Subcutaneous abdominal adipose tissue (tissue), 5 donors: ENCODE results near the gene CCDC187.
A peak's percentile ranks its signal among the peaks of the same experiment; 100 is the strongest.

Experiments used
- H3K27ac ChIP-seq: one replicate; pipeline ENCODE4 v1.7.0; 2013; ENCODE audit warnings: low read depth, mild to moderate bottlenecking, inconsistent platforms, low read length, moderate library complexity
- H3K27me3 ChIP-seq, 5 donors: one replicate each; pipeline ENCODE4 v1.7.0; 2013; ENCODE audit warnings: low read length in 5 of 5, inconsistent platforms in 1 of 5; ENCODE audit not compliant: control insufficient read depth in 5 of 5, insufficient read depth in 4 of 5
- H3K36me3 ChIP-seq, 5 donors: one replicate each; pipeline ENCODE4 v1.7.0; 2013; ENCODE audit warnings: low read length in 5 of 5; ENCODE audit not compliant: control insufficient read depth in 5 of 5, insufficient read depth in 5 of 5
- H3K4me1 ChIP-seq, 5 donors: one replicate each; pipeline ENCODE4 v1.7.0; 2013; ENCODE audit warnings: low read length in 5 of 5, mild to moderate bottlenecking in 3 of 5, moderate library complexity in 1 of 5; ENCODE audit not compliant: control insufficient read depth in 5 of 5, insufficient read depth in 5 of 5
- H3K4me3 ChIP-seq, 5 donors: one replicate each; pipeline ENCODE4 v1.7.0; 2013; ENCODE audit warnings: low read length in 5 of 5, low read depth in 1 of 5
- H3K9ac ChIP-seq, 5 donors: one replicate each; pipeline ENCODE4 v1.7.0; 2013; ENCODE audit warnings: low read length in 5 of 5, mild to moderate bottlenecking in 4 of 5, moderate library complexity in 3 of 5
- H3K9me3 ChIP-seq, 5 donors: one replicate each; pipeline ENCODE4 v1.7.0; 2013; ENCODE audit warnings: low read length in 5 of 5; ENCODE audit not compliant: control insufficient read depth in 5 of 5
- donor health status: healthy.
- donor health status: healthy.
- donor health status: healthy.
- donor health status: healthy.
- donor health status: healthy.

The CCDC187 gene

DNA sequence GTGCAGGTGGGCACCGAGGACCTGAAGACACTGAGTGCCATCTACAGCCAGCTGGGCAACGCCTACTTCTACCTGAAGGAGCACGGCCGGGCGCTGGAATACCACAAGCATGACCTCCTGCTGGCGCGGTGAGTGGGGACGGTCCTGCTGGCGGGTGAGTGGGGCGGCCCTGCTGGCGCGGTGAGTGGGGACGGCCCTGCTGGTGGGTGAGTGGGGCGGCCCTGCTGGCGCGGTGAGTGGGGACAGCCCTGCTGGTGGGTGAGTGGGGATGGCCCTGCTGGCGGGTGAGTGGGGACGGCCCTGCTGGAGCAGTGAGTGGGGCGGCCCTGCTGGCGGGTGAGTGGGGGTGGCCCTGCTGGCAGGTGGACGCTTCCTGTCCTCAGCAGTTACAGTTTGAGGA, 30.6 kb upstream of the CCDC187 start:
- Histone ChIP-seq H3K4me1 (peaks cover 0 to 2% (median 0%) of the 10 kb centered on the region in 5 donors), H3K27ac (no peak overlapping the region), H3K36me3 (peaks cover 0 to 25% (median 9%) of the 10 kb centered on the region in 5 donors), H3K9me3 (no peaks in the 10 kb centered on the region), H3K9ac (no peak overlapping the region), H3K4me3 (no peak overlapping the region), H3K27me3 (no peaks in the 10 kb centered on the region)

DNA sequence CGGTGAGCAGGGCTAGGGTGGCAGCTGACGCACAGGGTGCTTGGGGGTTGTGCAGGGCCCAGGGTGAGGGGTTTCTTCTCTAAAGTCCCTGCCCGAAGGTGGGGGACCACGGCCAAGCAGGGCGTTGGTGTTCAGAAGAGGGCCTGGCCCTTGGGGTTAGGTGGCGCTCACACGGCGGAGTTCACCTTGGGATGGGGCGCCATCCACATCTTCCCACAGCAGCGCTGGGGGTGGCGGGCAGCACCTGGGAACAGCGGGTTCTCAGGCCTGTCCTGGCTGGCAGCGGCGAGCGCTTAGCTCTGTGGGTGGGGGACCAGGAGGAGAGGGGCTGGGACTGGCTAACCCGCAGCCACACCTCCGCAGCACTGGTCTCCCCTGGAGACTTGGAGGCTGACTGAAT, 29.6 kb upstream of the CCDC187 start:
- no peak overlapping the region for H3K4me3 ChIP-seq
- no peaks in the 10 kb centered on the region for H3K9me3 ChIP-seq
- H3K36me3 ChIP-seq: peaks cover 0 to 25% (median 7%) of the 10 kb centered on the region in 5 donors
- no peak overlapping the region for H3K9ac ChIP-seq
- H3K27ac ChIP-seq: no peak overlapping the region
- H3K4me1 ChIP-seq: peaks cover 0 to 7% (median 7%) of the 10 kb centered on the region in 5 donors
- H3K27me3 ChIP-seq: no peaks in the 10 kb centered on the region

DNA sequence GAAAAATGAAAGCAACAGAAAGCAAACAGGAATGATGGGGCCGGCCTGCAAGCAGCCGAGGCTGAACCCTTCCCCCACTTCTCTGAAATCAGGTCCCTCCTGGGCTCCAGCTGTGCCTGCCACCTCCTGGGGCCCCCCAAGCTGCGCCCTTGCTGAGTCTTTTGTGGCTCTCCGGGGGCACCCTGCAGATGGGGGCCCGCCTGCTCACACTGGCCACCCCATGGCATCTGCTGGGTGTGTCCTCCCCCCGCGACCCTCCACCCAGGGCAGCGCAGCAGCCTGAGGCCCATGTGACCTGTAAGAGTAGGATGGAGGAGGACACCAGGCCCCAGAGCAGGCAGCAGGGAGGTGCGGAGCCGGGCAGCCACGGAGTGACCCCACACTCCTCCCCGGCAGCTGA, 29.2 kb upstream of the CCDC187 start:
- H3K4me1 ChIP-seq: peaks cover 0 to 12% (median 11%) of the 10 kb centered on the region in 5 donors
- no peak overlapping the region for H3K27ac ChIP-seq
- no peak overlapping the region for H3K9ac ChIP-seq
- H3K36me3 ChIP-seq: peaks cover 0 to 21% (median 4%) of the 10 kb centered on the region in 5 donors
- peaks cover 0 to 3% (median 2%) of the 10 kb centered on the region in 5 donors for H3K27me3 ChIP-seq
- H3K9me3 ChIP-seq: no peaks in the 10 kb centered on the region
- no peak overlapping the region for H3K4me3 ChIP-seq

- H3K4me3 ChIP-seq: no peak overlapping the region
- H3K27me3 ChIP-seq: peaks cover 0 to 4% (median 3%) of the 10 kb centered on the region in 5 donors
- H3K9me3 ChIP-seq: no peaks in the 10 kb centered on the region
- peaks cover 0 to 14% (median 13%) of the 10 kb centered on the region in 5 donors for H3K4me1 ChIP-seq
- peaks cover 0 to 17% (median 4%) of the 10 kb centered on the region in 5 donors for H3K36me3 ChIP-seq
- H3K9ac ChIP-seq: no peak overlapping the region
- no peak overlapping the region for H3K27ac ChIP-seq
Observed at GRCh38 chr9:136332482-136332983, 28.6 kb upstream of the CCDC187 start.

DNA sequence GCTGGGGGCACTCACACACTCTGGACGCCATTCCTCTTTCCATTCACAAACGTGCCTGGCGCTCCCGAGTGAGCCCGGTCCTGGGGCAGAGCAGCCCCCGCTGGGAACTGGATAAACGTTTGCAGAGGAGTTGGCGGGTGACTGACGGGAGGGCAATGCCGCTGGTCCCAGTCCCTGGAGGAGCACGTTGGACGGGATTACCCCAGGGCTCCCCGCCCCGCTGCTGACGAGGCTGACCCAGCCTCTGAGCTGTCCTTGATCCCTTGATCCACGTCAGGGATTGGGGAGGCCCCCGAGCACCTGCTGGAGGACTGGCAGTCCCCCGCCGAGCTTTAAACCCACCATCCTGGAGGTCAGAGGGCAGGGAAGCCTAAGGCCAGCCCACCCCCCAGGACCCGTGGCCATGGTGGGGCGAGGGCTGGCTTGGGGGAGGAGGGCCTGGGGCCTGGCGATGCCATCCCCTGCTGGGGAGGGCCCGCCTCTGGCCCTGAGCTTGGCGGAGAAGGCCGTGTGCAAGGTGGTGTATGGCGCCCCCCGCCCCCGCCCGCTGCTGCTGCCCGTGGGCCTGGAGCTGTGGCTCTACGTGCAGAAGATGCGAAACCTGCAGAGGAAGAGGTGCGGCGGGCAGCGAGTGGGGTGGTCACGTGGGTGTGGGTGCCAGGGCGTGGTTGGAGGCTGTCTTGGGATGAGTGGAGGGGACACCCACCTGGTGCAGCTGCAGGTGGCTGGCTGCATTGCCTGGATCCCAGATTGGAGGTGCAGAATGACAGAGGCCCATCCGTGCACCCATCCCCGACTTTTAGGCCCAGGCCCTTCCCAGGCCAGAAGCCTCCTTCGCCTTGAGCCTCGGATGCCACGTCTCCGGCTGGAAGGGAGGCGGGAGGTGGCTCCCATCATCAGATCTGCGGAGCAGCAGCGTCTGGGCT, 27.9 kb upstream of the CCDC187 start:
- no peak overlapping the region for H3K4me3 ChIP-seq
- H3K9ac ChIP-seq: no peak overlapping the region
- H3K9me3 ChIP-seq: no peaks in the 10 kb centered on the region
- no peak overlapping the region for H3K27ac ChIP-seq
- H3K4me1 ChIP-seq: peaks cover 0 to 17% (median 16%) of the 10 kb centered on the region in 5 donors
- peaks cover 0 to 6% (median 3%) of the 10 kb centered on the region in 5 donors for H3K27me3 ChIP-seq
- H3K36me3 ChIP-seq: peaks cover 0 to 12% (median 4%) of the 10 kb centered on the region in 5 donors

DNA sequence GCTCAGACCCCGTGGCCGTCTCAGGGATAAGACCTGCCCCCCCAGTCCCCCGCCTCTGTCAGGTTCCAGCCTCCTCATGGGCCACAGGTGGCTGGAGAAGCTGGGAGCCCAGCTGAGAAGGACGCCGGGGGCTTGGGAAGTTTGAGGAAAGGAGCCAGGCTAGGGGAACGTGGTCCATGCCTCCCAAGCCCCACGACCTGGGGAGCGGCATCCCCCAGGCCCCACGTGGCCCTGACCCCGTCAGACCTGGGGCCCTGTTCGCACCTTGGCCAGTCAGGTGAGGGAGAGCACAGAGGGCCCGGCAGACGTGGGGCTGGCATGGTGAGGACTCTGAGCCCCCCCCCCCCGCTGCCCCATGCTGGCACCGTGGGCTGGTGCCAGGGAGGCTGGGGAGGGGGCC, 27.1 kb upstream of the CCDC187 start:
- H3K4me3 ChIP-seq: no peak overlapping the region
- peaks cover 0 to 5% (median 0%) of the 10 kb centered on the region in 5 donors for H3K36me3 ChIP-seq
- peaks cover 0 to 25% (median 24%) of the 10 kb centered on the region in 5 donors for H3K4me1 ChIP-seq
- no peak overlapping the region for H3K27ac ChIP-seq
- peaks cover 0 to 12% (median 3%) of the 10 kb centered on the region in 5 donors for H3K27me3 ChIP-seq
- H3K9me3 ChIP-seq: no peaks in the 10 kb centered on the region
- H3K9ac ChIP-seq: no peak overlapping the region

GRCh38 chr9:136330406-136330990, 26.6 kb upstream of the CCDC187 start:
- Histone ChIP-seq H3K36me3 (peaks cover 0 to 5% (median 0%) of the 10 kb centered on the region in 5 donors), H3K27me3 (peaks cover 0 to 13% (median 3%) of the 10 kb centered on the region in 5 donors), H3K27ac (no peak overlapping the region), H3K9ac (no peak overlapping the region), H3K9me3 (no peaks in the 10 kb centered on the region), H3K4me1 (peaks cover 0 to 28% (median 27%) of the 10 kb centered on the region in 5 donors), H3K4me3 (no peak overlapping the region)

DNA sequence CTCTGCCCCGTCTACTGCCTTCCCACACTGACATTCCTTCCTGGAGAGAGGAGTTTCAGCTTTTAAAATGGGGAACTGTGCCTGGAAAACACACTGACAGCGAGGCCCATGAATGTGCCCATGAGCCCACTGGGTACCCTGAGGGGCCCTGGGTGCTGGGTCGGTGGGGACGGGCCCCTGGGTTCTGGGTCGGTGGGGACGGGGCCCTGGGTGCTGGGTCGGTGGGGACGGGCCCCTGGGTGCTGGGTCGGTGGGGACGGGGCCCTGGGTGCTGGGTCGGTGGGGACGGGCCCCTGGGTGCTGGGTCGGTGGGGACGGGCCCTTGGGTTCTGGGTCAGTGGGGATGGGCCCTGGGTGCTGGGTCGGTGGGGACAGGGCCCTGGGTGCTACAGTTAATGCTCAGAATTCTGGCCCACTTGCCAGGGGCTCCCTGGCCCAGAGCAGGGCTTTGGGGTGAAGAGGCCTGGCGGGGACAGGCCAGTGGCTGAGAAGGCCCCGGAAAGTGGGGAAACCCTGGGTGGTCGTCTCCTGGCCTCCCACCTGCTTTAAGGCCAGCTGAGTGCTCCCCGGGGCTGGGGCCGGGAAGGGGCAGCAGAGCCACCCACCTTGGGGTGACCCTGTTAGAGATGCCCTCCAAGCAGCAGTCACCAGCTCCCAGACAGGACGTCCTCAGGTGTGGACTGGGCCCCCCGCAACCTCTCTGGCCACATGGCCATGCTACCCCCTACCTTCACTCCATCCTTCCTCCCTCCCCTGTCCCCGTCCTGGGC, 25.9 kb upstream of the CCDC187 start:
- no peak overlapping the region for H3K4me3 ChIP-seq
- H3K27ac ChIP-seq: no peak overlapping the region
- H3K27me3 ChIP-seq: peaks cover 0 to 16% (median 7%) of the 10 kb centered on the region in 5 donors
- peaks cover 0 to 5% (median 0%) of the 10 kb centered on the region in 5 donors for H3K36me3 ChIP-seq
- H3K4me1 ChIP-seq: peaks cover 0 to 28% (median 27%) of the 10 kb centered on the region in 5 donors
- H3K9ac ChIP-seq: no peak overlapping the region
- no peaks in the 10 kb centered on the region for H3K9me3 ChIP-seq

DNA sequence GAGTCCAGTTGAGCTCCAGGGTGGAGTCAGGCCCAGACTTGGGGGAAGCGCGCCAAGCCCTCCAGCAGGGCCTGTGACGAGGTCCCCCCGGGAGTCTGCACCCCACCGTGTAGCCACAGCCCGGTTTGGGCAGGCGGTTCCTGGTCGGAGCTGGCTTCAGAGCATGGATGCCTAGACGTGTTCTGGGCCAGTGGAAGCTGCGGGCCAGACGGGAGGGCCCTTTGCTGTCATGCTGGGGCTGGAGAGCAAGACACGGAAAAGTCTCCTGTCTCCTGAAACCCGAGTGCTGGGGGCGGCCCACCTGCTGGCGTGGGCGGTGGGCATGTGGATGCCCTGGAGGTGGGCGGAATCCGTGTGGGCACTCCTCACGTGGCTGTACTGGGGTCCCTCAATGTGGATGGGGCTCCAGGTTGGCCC, 25.3 kb upstream of the CCDC187 start:
- Histone ChIP-seq H3K4me3 (peak overlapping the region in 1 of 5 donors; percentile 66), H3K4me1 (peaks cover 0 to 28% (median 27%) of the 10 kb centered on the region in 5 donors), H3K9ac (peak overlapping the region in 1 of 5 donors; percentile 63), H3K9me3 (no peaks in the 10 kb centered on the region), H3K27ac (no peak overlapping the region), H3K27me3 (peaks cover 0 to 20% (median 8%) of the 10 kb centered on the region in 5 donors), H3K36me3 (peaks cover 0 to 5% (median 0%) of the 10 kb centered on the region in 5 donors)
